Fibroblast of skin of left quadriceps (primary cell): ENCODE measurements around the gene KATNIP.

Experiments used
- DNase-seq, 2 experiments: peaks; one replicate each; pipeline ENCODE4 v3.0.0-alpha.2; 2013; ENCODE audit warnings: low read depth in 2 of 2

The KATNIP gene

DNA sequence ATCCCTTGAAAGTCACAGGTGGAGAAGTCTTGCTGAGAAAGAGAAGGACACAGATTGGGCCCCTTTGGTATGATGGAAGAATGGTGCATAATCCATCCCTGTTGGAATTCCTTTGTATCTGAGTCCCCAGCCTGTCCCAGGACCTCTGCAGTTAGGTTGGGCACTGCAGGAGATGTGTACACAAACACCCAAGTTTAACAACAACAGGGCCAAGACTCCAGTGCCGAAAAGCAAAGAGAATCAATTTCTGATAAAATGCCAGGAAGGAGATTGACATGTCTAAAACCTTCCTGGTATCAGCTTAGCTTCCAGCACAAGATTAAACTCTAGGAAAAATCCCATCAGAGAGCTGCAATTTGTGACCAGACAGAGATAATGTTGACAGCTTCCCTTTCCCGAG, 32.9 kb downstream of the KATNIP start:
- no peak for DNase-seq

DNA sequence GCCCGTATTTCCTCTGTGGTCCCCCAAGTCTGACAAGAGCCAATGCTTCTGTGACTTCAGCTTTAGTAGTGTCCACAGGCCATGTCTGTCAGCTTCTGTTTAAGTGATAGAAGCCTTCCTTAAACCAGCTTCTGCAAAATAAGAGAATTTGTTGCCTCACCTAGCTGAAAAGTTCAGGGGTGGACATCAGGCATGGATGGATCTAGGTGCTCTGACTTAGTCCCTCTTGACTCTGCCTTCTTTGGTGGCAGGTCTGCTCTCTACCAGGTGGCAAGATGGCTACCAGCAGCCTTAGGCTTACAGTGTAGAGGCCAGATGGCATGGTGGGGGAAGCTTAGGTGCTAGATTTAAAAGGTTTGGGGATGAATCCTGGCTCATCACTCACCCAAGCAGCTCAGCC, 33.7 kb downstream of the KATNIP start:
- DNase-seq: no peak

DNA sequence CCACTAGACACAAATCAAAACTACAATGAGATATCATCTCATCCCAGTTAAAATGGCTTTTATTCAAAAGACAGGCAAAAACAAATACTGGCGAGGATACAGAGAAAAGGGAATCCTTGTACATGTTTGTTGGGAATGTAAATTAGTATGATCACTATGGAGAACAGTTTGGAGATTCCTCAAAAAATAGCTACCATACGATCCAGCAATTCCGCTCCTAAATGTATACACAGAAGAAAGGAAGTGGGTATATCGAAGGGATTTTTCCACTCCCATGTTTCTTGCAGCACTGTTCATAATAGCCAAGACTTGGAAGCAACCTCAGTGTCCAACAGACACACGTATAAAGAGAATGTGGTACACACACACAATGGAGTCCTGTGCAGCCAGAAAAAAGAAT, 35.3 kb downstream of the KATNIP start:
- no peak for DNase-seq

DNA sequence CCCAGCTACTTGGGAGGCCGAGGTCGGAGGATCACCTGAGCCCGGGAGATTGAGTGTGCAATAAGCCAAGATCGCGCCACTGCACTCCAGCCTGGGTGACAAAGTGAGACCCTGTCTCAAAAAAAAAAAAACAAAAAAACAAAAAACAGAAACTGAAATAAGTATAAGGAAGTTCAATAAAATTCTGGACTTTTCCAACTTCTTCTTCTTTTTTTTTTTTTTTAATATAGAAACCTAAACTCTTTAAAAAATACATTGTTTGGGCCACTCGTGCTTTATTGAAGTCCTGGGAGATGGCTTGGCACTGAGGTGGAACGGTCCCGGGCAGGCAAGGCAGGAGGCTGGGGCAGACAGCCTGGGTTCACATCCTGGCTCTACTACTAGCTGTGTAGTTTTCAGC, 36.8 kb downstream of the KATNIP start:
- no peak for DNase-seq

DNA sequence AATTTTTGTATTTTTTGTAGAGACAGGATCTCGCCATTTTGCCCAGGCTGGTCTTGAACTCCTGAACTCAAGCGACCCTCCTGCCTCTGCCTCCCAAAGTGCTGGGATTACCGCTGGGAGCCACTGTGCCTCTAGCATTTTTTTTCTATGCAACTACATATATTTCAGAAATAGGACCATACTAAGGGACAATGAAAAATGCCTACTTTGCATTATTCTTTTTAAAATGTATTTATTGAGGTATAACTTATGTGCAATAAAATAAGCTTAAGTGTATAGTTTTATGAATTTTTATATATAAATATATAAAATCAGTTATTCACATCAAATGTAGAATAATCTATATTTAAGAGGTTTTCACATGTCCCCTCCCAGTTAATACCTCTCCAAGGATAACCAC, 38.1 kb downstream of the KATNIP start:
- DNase-seq: no peak

DNA sequence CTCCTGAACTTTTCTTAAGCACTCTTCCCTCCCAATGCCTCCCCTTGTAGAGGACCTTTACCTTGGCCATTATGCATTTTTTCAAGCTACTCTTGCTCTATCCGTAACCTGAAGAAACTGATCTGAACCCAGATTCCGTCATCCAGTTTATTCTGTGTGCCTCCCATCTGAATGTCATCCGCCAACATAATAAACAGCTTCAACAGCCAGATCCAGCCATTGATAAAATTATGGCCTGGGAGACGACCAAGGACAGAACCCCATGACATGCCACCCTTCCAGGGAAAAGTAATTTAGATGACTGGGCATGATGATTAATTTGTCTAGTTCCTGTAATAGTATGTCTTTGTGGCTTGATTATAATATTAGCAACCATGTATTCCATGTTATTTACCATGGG, 41.9 kb downstream of the KATNIP start:
- DNase-seq: no peak

DNA sequence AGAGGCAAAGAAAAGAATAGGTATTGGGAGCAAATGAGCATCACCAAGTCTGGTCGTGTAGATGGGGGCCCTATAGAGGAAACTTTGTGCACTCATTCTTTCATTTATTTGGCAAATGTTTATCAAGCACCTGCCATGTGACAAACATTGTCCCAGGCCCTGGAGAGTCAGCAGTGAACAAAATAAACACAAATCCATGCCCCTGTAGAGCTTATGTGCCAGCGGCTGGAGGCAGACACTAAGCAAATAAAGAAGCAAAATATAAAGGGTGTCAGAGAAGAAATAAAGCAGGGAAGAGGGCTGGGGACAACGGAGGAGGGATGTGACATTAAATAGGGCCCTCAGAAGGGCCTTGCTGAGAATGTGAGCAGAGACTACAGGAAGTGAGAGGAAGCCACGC, 45.5 kb downstream of the KATNIP start:
- no peak for DNase-seq

DNA sequence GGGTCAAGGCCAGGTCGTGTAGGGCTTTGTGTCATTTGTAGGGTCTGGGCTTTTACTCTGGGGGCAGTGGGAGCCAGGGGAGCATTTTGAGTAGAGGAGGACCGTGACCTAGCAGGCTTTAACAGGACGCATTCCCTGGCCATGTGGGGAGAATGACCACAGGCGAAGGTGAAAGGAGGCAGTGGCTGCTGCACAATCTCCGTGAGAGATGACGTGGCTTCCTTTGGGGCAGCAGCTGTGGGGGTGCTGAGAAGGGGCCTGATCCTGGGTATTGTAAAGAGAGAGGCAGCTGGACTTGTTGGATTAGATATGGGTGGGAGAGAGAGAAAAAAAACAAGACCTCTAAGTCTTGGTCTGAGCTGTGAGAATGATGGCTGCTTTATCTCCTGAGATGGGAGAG, 46.0 kb downstream of the KATNIP start:
- DNase-seq: no peak

DNA sequence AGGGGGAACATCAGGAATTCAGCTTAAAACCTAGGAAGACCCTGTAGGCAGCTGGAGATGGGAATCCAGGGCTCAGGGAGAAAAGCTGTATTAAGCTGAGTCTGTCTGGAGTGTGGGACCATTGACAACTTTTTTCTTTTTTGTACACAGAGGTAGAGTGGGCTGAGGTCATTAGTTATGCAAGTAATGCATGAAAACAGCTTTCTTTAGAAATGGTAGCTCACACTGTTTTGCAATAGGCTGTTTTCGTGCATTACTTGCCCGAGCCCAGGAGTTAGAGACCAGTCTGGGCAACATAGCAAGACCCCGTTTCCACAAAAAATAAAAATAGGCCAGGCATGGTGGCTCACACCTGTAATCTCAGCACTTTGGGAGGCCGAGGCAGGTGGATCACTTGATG, 46.5 kb downstream of the KATNIP start:
- DNase-seq: no peak

DNA sequence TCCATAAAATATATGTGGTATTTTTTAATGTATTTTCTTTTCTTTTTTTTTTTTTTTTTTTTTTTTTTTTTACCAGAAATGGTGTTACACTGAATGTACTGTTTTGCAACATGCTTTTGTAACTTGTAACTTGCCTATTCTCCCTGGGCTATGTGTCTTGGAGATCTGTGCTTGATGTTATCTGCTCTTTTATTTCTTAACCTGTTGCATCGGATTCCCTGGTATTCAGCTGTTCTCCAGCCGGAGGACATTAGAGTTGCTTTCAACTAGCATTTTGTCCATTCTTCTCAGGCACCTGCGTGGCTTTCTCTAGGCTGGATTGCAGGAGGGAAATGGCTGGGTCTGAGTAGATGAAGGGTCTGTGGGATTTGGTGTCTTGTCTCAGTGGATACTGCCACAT, 47.4 kb downstream of the KATNIP start:
- DNase-seq: no peak

DNA sequence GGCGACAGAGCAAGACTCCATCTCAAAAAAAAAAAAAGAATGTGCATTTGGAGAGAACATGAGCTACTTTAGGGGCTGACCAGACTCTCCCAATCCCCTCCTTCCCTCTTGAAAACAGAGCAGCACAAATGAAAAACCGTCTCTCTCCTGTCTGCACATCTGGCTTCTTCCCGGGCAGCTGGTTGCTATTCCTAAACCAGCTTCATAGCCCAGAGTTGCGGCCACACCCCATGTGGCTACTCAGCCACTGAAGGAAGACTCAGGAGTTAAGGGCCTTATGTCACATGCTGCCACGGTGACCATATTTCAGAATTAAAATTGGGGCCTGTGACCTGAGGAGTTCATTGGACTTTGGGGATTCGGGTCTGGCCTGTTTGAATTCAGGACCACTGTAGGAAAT, 48.3 kb downstream of the KATNIP start:
- DNase-seq: no peak

DNA sequence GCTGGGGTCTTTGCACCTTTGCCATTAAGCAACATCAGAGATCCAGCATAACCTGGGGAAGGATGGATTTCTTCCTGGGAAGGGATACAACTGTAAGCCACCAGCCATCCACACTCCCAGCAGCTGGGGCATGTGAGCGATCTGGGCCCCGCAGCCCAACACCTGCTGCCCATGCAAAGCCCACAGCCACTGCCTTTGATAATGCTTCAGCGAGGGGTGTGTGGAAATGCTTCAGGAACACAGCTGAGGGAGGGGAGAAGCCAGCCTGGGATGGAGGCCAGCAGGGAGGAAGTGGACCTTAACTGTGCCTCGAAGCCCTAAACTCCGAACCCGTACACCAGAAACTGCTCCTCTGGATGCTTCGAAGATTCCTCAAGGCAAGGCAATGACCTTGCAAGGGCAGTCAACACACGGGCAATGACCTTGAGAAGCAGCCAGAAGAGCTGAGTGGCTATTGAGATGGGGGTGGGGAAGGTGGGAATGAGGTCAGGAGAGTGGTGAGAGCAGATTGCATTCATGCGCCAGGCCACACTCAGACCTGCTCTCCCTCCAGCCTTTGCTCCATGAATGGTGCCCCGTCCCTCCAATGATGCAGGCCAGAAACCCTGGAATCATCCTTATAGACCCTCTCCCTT, 49.1 kb downstream of the KATNIP start:
- no peak for DNase-seq

DNA sequence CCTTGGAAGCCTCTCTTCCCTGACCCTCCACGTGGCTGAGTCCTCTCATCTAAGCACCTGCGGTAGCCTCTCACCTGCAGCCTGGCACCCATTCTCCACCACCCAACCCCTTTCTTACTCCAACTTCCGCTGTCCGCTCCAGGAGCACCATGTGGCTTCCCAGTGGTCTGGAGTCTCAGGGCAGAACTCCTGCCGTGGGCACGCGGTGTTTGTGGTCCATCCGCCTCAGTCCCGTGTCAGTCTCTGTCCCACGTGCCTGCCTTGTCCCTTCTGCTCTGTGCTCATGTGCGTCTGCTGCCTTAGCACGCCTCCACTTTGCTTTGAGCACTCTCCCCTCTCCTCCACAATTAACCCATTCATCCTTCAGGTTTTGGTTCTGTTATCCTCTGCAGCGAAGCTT, 49.7 kb downstream of the KATNIP start:
- DNase-seq: no peak
